ENCODE measurements around the gene RFESD.

DNA sequence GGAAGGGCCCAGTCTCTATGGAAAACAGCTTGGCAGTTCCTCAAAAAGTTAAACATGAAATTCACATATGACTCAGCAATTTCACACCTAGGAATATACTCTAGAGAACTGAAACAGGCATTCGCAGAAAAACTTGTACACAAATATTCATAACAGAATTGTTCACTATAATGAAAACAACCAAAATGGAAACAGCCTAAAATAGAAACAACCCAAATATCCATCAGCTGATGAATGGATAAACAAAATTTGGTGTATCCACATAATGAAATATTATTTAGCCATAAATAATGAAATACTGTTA, 31.5 kb upstream of the RFESD start:
- TF ChIP-seq POLR2A (IDR thresholded peaks at IDR 0.05; ENCODE audit: low read depth, low read length), result no peak
- TF ChIP-seq POLR2AphosphoS5 (IDR thresholded peaks at IDR 0.05; ENCODE audit: low read depth, low read length), result no peak
